ENCODE results near the gene FBLN2.

- TF ChIP-seq POLR2A (IDR thresholded peaks at IDR 0.05) (no peak), CTCF (IDR thresholded peaks at IDR 0.05) (no peak)
These were observed 19.6 kb downstream of the FBLN2 start for GRCh38 chr3:13568515-13569028.

All from vagina (tissue), 2 donors.